Ectodermal cell (in vitro differentiated cells): ENCODE results near the gene ITGB1.

ENCODE experiments used
- H3K27ac ChIP-seq: 2 replicates; pipeline ENCODE4 v1.7.0; 2013; ENCODE audit warnings: mild to moderate bottlenecking, low read depth, low read length; ENCODE audit not compliant: insufficient read depth, poor library complexity, severe bottlenecking
- H3K27me3 ChIP-seq: 2 replicates; pipeline ENCODE4 v1.7.0; 2013; ENCODE audit warnings: mild to moderate bottlenecking, low read length; ENCODE audit not compliant: insufficient read depth, control insufficient read depth, poor library complexity, severe bottlenecking
- H3K36me3 ChIP-seq: one replicate; pipeline ENCODE4 v1.7.0; 2013; ENCODE audit warnings: low read length; ENCODE audit not compliant: control insufficient read depth, insufficient read depth
- H3K4me1 ChIP-seq: one replicate; pipeline ENCODE4 v1.7.0; 2013; ENCODE audit warnings: low read length; ENCODE audit not compliant: control insufficient read depth, insufficient read depth
- H3K4me3 ChIP-seq: 2 replicates; pipeline ENCODE4 v1.7.0; 2013; ENCODE audit warnings: low read depth, low read length, control low read depth; ENCODE audit not compliant: insufficient read depth
- H3K9me3 ChIP-seq: 2 replicates; pipeline ENCODE4 v1.7.0; 2013; ENCODE audit warnings: mild to moderate bottlenecking, low read length, moderate library complexity; ENCODE audit not compliant: control insufficient read depth
- WGBS, 2 experiments: methylation state at CpG; one replicate each; pipeline ENCODE4 v1.1.7; 2013; ENCODE audit warnings: missing lambda C conversion rate in 2 of 2; 5-methylcytosine and 5-hydroxymethylcytosine counted together

Gene ITGB1

DNA sequence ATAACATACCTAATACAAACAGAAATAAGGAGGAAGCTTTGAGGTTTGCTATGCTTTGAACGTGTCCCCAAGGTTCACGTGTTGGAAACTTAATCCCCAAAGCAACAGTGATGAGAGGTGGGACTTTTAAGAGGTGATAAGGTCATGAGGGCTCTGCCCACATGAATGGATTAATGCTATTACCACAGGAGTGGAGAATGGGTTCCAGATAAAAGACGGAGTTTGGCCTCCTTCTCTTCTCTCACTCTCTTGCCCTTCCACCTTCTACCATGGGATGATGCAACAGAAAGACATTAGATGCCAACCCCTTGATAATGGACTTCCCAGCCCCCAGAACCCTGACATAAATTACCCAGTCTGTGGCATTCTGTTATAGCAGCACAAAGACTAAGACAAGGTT is 9.6 kb downstream of the ITGB1 start:
- WGBS, 2 experiments = 69 to 70% methylated on average over 3 of the region's 3 CpGs
- no peak overlapping the region for H3K4me3 ChIP-seq
- no peaks in the 10 kb centered on the region for H3K27me3 ChIP-seq
- H3K4me1 ChIP-seq = peaks cover 27% of the 10 kb centered on the region
- no peaks in the 10 kb centered on the region for H3K36me3 ChIP-seq
- no peaks in the 10 kb centered on the region for H3K9me3 ChIP-seq
- H3K27ac ChIP-seq = no peak overlapping the region

DNA sequence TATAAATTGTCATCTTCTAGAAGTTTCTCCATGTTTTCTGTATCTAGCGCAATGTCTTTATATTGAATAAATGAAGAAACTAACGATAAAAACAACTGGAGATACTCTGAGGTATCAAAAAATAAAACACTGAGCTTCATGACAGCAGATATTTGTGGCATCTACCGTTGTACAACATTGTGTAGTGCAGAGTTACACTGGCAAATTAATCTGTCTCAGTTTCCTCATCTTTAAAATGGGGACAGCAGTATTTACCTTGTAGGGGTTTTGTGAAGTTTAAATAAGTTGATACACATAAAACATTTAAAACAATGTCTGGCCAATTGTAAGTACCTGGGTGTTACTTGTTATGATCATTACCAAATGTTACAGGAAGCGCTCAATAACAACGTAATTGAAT is 10.4 kb downstream of the ITGB1 start:
- H3K9me3 ChIP-seq = no peaks in the 10 kb centered on the region
- peaks cover 27% of the 10 kb centered on the region for H3K4me1 ChIP-seq
- H3K27me3 ChIP-seq = no peaks in the 10 kb centered on the region
- no peaks in the 10 kb centered on the region for H3K36me3 ChIP-seq
- 98 to 100% methylated on average over 3 to 5 of the region's 5 CpGs for WGBS, 2 experiments
- H3K4me3 ChIP-seq = no peak overlapping the region
- H3K27ac ChIP-seq = no peak overlapping the region

GRCh38 chr10:32946108-32946507 is 11.9 kb downstream of the ITGB1 start:
- no peaks in the 10 kb centered on the region for H3K9me3 ChIP-seq
- no peaks in the 10 kb centered on the region for H3K36me3 ChIP-seq
- WGBS, 2 experiments = 93 to 96% methylated on average over 2 of the region's 2 CpGs
- no peak overlapping the region for H3K4me3 ChIP-seq
- peaks cover 18% of the 10 kb centered on the region for H3K4me1 ChIP-seq
- no peak overlapping the region for H3K27ac ChIP-seq
- no peaks in the 10 kb centered on the region for H3K27me3 ChIP-seq

- 85 to 86% methylated on average over 24 of the region's 24 CpGs for WGBS, 2 experiments
- Histone ChIP-seq H3K27me3 (no peaks in the 10 kb centered on the region), H3K4me1 (peaks cover 9% of the 10 kb centered on the region), H3K27ac (no peak overlapping the region), H3K4me3 (no peak overlapping the region), H3K36me3 (no peaks in the 10 kb centered on the region), H3K9me3 (no peaks in the 10 kb centered on the region)
Observed at GRCh38 chr10:32943854-32944661, 14.0 kb downstream of the ITGB1 start.

- Histone ChIP-seq H3K36me3 (no peaks in the 10 kb centered on the region), H3K4me3 (no peak overlapping the region), H3K9me3 (no peaks in the 10 kb centered on the region), H3K4me1 (peaks cover 13% of the 10 kb centered on the region), H3K27me3 (no peaks in the 10 kb centered on the region), H3K27ac (no peak overlapping the region)
- 81 to 85% methylated on average over 2 of the region's 2 CpGs for WGBS, 2 experiments
Observed at GRCh38 chr10:32943395-32943794, 14.6 kb downstream of the ITGB1 start.

- Histone ChIP-seq H3K27me3 (no peaks in the 10 kb centered on the region), H3K27ac (no peak overlapping the region), H3K9me3 (no peaks in the 10 kb centered on the region), H3K36me3 (no peaks in the 10 kb centered on the region), H3K4me1 (peaks cover 13% of the 10 kb centered on the region), H3K4me3 (no peak overlapping the region)
- WGBS, 2 experiments = 91 to 100% methylated on average over 1 of the region's 1 CpG
Observed at GRCh38 chr10:32942081-32942480, 15.9 kb downstream of the ITGB1 start.

GRCh38 chr10:32941357-32941756 is 16.7 kb downstream of the ITGB1 start:
- Histone ChIP-seq H3K4me3 (no peak overlapping the region), H3K9me3 (no peaks in the 10 kb centered on the region), H3K27ac (no peak overlapping the region), H3K36me3 (no peaks in the 10 kb centered on the region), H3K27me3 (no peaks in the 10 kb centered on the region), H3K4me1 (peaks cover 13% of the 10 kb centered on the region)
- 96% methylated on average over 2 of the region's 2 CpGs; no CpG with 5 or more reads in 1 of the 2 experiments for WGBS, 2 experiments

DNA sequence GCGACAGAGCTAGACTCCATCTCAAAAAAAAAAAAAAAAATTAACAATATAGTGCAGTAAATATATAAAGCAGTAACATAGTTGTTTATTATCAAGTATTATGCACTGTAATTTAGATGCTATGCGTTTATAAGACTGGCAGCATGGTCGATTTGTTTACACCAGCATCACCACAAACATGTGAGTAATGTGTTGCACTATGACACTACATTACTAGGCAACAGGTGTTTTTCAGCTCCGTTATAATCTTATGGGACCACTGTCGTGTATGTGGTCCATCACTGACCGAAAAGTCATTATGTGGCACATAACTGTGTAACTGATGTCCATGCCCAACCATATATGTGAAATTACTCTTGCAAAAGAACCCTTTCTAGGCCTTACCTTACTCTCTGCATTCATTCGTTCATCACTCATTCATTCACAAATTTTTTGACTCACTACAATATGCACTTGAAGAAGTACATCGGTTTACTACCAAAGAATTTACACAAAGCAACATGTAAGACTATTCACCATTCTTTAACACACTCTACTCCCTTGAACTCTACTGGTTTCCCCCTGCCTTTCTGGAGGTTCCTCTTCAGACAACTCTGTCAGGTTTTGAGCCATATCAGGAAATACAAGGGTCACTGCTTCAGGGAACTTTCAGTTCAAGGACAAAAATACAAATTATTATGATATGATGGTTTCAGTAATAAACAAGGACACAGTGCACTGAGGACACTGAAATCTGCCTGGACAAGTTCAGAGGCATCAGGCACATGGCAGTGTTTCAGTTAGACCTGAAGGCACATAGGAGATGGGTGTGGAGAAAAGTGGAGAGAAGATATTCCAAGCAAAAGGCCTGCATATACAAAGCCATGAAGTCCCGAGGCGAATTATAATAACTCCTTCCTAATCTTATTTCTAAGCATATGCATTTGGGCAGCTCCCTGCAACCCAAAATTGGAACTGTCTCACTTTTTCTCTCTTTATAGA is 17.4 kb downstream of the ITGB1 start:
- H3K27ac ChIP-seq = no peak overlapping the region
- H3K4me1 ChIP-seq = peaks cover 13% of the 10 kb centered on the region
- WGBS, 2 experiments = 94 to 95% methylated on average over 9 to 10 of the region's 10 CpGs

GRCh38 chr10:32939296-32940111 is 18.5 kb downstream of the ITGB1 start:
- no peaks in the 10 kb centered on the region for H3K9me3 ChIP-seq
- no peaks in the 10 kb centered on the region for H3K27me3 ChIP-seq
- no peak overlapping the region for H3K4me3 ChIP-seq
- H3K4me1 ChIP-seq = peaks cover 9% of the 10 kb centered on the region
- H3K36me3 ChIP-seq = peaks cover 5% of the 10 kb centered on the region
- H3K27ac ChIP-seq = no peak overlapping the region
- 93 to 96% methylated on average over 9 to 10 of the region's 10 CpGs for WGBS, 2 experiments

More for the DNA sequence above, 17.4 kb downstream of the ITGB1 start:
- Histone ChIP-seq H3K9me3 (no peaks in the 10 kb centered on the region), H3K4me3 (no peak overlapping the region), H3K36me3 (no peaks in the 10 kb centered on the region), H3K27me3 (no peaks in the 10 kb centered on the region)
